Thymus (tissue), 11 donors: ENCODE measurements around the gene ABLIM1. TPM values are rescaled to one million over a fixed set of nuclear protein-coding genes. Genes with fewer than 3 reads are reported as not detected.

Source experiments
- DNase-seq, 9 donors: peaks; one replicate each; pipeline ENCODE4 v3.0.0-alpha.2; 2013; ENCODE audit warnings: low spot score in 9 of 9, low read depth in 6 of 9, missing footprints in 1 of 9
- H3K27ac ChIP-seq, 2 donors: one replicate each; pipeline ENCODE4 v1.5.1; 2013; ENCODE audit warnings: control low read depth in 1 of 2, low read depth in 1 of 2, low read length in 1 of 2, mild to moderate bottlenecking in 1 of 2, moderate library complexity in 1 of 2
- H3K27me3 ChIP-seq, 2 donors: one replicate each; pipeline ENCODE4 v1.5.1; 2013; ENCODE audit warnings: low read length in 1 of 2; ENCODE audit not compliant: control insufficient read depth in 2 of 2, insufficient read depth in 1 of 2
- H3K36me3 ChIP-seq, 2 donors: one replicate each; pipeline ENCODE4 v1.5.1; 2013; ENCODE audit warnings: low read length in 1 of 2, mild to moderate bottlenecking in 1 of 2, moderate library complexity in 1 of 2; ENCODE audit not compliant: control insufficient read depth in 2 of 2, insufficient read depth in 2 of 2
- H3K4me1 ChIP-seq, 2 donors: one replicate each; pipeline ENCODE4 v1.5.1; 2013; ENCODE audit warnings: low read length in 2 of 2; ENCODE audit not compliant: control insufficient read depth in 2 of 2, insufficient read depth in 2 of 2
- H3K4me3 ChIP-seq, 2 donors: one replicate each; pipeline ENCODE4 v1.5.1; 2013; ENCODE audit warnings: low read length in 2 of 2, control low read depth in 1 of 2, mild to moderate bottlenecking in 1 of 2
- H3K9me3 ChIP-seq, 2 donors: one replicate each; pipeline ENCODE4 v1.5.1; 2013; ENCODE audit warnings: low read length in 1 of 2, mild to moderate bottlenecking in 1 of 2; ENCODE audit not compliant: control insufficient read depth in 2 of 2, insufficient read depth in 1 of 2
- WGBS: extraction: QIAGEN DNeasy Blood & Tissue Kit; methylation state at CpG from one replicate; pipeline ENCODE4 v1.1.7; 2013; 5-methylcytosine and 5-hydroxymethylcytosine counted together
- polyA plus RNA-seq: library from polyadenylated mRNA; stranded (reverse); fragments of 200-250 nt; gene quantifications from one replicate; pipeline ENCODE4 v1.2.3, GENCODE V29; 2013
- total RNA-seq: library from RNA; stranded (reverse); fragments of 120-200 nt; gene quantifications from one replicate; pipeline ENCODE4 v1.2.4, GENCODE V29; 2013
- donor health status: healthy.

Gene ABLIM1
- total and polyA plus RNA-seq, 2 donors, result 43.3 to 49.1 TPM

DNA sequence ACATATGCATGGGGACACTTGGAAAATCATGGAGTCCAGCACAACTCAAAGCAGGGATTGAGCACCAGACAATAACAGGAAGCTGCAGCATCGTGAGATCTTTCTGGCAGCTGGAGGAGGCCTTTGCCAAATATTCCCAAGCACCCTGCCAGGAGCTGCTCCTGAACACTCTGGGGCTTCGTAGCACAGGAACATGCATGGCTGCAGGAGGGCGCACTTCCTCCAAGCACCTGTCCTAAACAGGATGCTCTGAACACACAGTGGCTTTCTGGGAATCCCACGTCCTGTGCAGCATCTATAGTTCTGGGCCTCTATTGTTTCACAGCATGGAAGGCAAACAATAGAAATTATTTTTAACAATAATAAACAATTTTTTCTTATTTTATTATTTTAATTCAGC, 4.1 kb downstream of the ABLIM1 start:
- no peak overlapping the region for H3K4me3 ChIP-seq
- WGBS, result 75% methylated on average over 4 of the region's 4 CpGs
- H3K36me3 ChIP-seq, result no peaks in the 10 kb centered on the region
- no peaks in the 10 kb centered on the region for H3K9me3 ChIP-seq
- H3K27ac ChIP-seq, result no peak overlapping the region
- DNase-seq, result peak in 1 of 9 donors; percentile 18
- no peaks in the 10 kb centered on the region for H3K27me3 ChIP-seq
- H3K4me1 ChIP-seq, result no peaks in the 10 kb centered on the region

DNA sequence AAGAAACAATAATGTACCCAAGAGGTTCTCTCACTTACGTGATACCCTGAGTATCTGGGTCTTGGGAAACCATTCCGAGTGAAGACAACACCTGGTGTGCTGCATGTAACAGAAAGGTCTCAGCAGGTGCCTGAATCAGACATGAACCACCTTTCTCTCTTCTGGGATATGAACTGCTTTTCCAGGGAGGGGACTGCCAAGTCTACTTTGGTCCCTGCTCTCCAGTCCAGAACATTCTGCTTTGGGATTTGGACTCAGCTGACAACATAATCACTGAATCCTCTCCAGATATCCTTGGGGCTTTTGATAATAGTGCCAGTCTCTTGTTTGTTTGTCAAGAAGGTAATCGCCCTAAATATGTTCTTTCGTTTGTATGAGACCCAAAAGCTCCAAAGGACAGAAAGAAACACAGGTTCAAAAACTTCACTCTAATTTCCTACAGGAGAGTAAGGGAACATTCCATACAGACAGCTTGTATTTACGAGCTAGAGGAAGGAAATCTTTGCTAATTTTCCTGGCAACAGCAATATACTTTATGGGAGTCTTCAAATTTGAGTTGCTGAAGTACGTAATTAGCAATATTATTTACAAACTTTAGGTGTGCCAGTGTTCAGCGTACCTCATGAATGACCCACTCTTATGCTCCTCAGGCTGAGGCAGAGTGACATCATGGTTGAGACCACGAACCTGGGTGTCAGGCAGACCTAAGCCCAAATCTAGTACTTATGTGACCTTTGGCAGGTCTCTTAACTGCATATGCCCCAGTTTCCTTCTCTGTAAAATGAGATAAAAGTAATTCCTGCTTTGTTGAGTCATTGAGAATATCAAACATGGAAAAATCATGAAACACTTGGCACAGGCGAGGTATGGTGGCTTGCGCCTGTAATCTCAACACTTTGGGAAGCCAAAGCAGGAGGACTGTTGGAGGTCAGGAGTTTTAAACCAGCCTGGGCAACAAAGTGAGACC, 5.4 kb downstream of the ABLIM1 start:
- Histone ChIP-seq H3K27me3 (no peaks in the 10 kb centered on the region), H3K4me3 (no peak overlapping the region), H3K27ac (peak overlapping the region in 1 of 2 donors; percentile 22), H3K36me3 (no peaks in the 10 kb centered on the region), H3K4me1 (no peaks in the 10 kb centered on the region), H3K9me3 (no peaks in the 10 kb centered on the region)
- WGBS, result 96% methylated on average over 10 of the region's 10 CpGs
- DNase-seq, result no peak

DNA sequence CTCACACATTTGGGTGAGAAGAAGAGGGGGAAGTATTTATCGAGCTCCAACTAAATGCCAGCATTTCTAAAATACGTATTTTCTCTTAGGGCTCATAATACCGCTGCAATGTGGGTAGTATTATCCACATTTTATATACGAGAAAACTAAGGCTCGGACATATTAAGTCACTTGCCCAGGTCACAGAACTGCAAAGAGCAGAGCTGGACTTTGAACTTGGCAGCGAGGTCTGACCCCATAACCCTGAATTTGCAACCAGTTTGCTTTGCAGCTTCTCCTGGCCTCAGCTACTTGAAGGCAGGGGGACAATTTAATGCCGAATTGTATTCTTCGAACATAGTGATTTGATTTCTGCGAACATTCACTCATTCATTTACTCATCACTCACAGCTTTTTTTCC, 7.2 kb downstream of the ABLIM1 start:
- Histone ChIP-seq H3K4me3 (no peak overlapping the region), H3K27ac (no peak overlapping the region), H3K4me1 (no peaks in the 10 kb centered on the region), H3K27me3 (no peaks in the 10 kb centered on the region), H3K36me3 (no peaks in the 10 kb centered on the region), H3K9me3 (no peaks in the 10 kb centered on the region)
- DNase-seq, result no peak
- WGBS, result 92% methylated on average over 9 of the region's 9 CpGs

DNA sequence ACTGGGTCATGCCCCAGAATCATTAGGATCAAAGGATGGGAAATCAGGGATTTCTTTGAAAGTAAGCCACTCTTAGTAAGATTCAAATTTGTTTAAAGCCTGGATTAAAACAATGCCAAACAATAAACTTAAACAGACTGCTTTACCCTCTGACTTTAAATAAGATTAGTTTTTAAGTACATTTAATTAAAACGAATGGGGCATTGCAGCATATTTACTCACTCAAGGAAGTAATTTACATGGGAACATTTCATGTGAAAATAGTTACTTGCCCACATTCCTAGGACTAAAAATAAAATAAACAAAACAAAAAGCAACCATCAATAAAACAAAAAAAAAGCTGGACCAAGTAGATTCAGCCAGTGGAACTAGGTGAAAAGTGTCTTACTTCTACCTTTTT, 7.8 kb downstream of the ABLIM1 start:
- H3K9me3 ChIP-seq, result no peaks in the 10 kb centered on the region
- no peaks in the 10 kb centered on the region for H3K36me3 ChIP-seq
- H3K27me3 ChIP-seq, result no peaks in the 10 kb centered on the region
- no peak overlapping the region for H3K27ac ChIP-seq
- H3K4me1 ChIP-seq, result no peaks in the 10 kb centered on the region
- H3K4me3 ChIP-seq, result no peak overlapping the region
- no peak for DNase-seq
- 89% methylated on average over 1 of the region's 1 CpG for WGBS

DNA sequence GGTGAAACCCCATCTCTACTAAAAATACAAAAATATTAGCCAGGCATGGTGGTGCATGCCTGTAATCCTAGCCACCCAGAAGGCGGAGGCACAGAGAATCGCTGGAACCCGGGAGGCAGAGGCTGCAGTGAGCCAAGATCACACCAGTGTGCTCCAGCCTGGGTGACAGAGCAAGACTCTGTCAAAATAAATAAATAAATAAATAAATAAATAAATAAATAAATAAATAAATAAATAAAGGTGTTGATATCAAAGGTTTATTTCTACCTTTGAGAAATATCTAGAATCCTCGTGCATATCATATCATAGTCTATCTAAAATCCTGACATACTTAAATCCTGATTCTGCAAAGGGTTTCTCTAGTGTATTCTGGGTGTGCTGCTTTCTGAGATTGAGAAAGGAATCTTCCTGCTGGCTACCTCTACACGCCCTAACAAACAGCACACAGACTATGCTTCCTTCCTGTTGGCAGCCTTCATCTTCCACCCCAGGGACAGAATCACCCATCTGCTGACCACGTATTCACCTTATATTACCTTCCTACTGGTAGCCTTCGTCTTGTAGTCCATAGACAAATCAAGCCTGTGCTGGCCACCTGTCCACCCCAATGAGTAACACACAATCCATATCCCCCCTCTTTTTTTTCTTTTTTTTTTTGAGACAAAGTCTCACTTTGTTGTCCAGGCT, 8.7 kb downstream of the ABLIM1 start:
- Histone ChIP-seq H3K9me3 (no peaks in the 10 kb centered on the region), H3K36me3 (no peaks in the 10 kb centered on the region), H3K27ac (no peak overlapping the region), H3K27me3 (no peaks in the 10 kb centered on the region), H3K4me1 (no peaks in the 10 kb centered on the region), H3K4me3 (no peak overlapping the region)
- 91% methylated on average over 7 of the region's 7 CpGs for WGBS
- DNase-seq, result no peak

DNA sequence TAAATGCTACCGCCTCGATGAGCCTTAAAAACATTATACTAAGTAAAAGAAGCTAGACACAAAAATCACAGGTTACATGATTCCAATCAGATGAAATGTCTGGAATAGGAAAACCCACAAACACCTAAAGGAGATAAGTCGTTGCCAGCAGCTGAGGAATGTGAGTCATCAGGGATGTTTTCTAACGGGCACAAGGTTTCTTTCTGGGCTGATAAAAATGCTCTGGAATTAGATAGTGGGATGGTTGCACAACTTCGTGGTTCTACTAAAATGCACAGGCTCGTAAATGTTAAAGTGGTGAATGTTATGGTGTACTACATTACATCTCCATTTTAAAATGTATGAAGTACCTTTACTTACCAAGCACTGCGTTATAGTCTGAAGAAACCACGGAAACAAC, 9.7 kb downstream of the ABLIM1 start:
- no peak for DNase-seq
- H3K27ac ChIP-seq, result no peak overlapping the region
- H3K4me3 ChIP-seq, result no peak overlapping the region
- no peaks in the 10 kb centered on the region for H3K27me3 ChIP-seq
- no peaks in the 10 kb centered on the region for H3K4me1 ChIP-seq
- 91% methylated on average over 8 of the region's 8 CpGs for WGBS
- no peaks in the 10 kb centered on the region for H3K36me3 ChIP-seq
- H3K9me3 ChIP-seq, result no peaks in the 10 kb centered on the region

DNA sequence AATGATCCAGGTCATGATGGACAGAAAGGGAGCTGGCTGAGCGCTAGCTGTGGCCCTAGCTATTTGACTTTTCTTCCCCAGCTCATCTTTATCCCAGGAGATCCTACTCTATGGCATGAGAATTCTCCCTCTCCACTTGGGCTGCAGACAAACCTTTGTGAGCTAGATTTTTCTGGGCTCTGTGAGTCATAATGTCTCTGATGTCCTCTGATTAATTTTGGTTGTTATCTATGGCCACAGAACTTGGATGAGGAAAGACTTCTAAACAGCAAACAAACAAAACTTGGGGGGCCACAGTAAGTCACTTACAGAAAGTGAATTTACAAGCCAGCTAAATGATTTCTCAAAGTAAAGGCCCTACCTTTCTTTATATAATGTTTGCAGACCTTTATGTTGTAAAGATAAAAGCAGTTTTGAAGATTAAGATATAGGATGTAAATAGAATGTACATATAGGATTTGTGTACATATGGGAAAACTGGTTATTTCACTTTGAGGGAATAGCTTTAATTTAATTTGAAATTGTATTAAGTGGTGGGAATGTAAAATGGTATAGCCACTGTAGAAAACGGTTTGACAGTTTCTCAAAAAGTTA, 10.4 kb downstream of the ABLIM1 start:
- no peak overlapping the region for H3K27ac ChIP-seq
- WGBS, result 73% methylated on average over 2 of the region's 2 CpGs
- H3K4me3 ChIP-seq, result no peak overlapping the region

DNA sequence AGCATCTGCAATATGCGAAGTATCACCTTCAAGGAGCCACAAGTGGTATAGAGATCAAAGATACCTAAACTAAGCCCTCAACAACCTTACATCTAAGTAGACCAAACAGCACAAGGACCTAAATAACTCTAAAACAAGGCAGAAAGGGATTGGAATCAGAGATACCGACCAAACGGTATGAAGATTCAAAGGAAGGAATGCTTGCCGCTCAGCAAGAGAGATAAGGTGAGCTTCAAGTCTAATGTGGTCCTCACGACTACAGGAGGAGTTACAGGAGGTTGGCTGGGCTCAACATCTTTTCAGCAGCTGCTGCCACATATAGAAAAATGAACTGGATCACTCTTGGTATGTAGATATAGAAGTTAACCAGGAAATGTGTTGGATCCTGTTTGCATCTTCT, 11.6 kb downstream of the ABLIM1 start:
- WGBS, result 96% methylated on average over 5 of the region's 5 CpGs
- Histone ChIP-seq H3K4me3 (no peak overlapping the region), H3K36me3 (no peaks in the 10 kb centered on the region), H3K4me1 (no peaks in the 10 kb centered on the region), H3K9me3 (no peaks in the 10 kb centered on the region), H3K27ac (no peak overlapping the region), H3K27me3 (no peaks in the 10 kb centered on the region)
- no peak for DNase-seq

More for the DNA sequence above, 10.4 kb downstream of the ABLIM1 start:
- H3K4me1 ChIP-seq, result no peaks in the 10 kb centered on the region
- H3K9me3 ChIP-seq, result no peaks in the 10 kb centered on the region
- H3K27me3 ChIP-seq, result no peaks in the 10 kb centered on the region
- no peaks in the 10 kb centered on the region for H3K36me3 ChIP-seq
- no peak for DNase-seq

DNA sequence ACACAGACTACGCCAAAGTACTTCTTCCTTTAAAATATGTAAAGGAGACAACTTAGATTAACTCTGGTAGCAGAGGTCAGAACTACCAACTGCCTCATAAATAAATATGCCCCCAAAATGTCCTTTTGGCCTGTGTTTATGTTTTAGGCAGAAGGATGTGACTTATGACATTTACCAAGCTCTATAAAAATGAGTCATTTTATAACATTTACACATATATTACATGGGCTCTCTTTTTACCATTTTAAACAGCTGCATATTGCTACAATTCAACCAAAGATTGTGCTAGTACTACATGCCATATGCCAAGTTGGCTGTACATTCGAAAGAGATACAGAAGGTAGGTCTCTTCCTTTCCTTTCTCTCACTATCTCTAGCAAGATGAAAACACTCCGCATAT, 12.4 kb downstream of the ABLIM1 start:
- H3K4me1 ChIP-seq, result no peaks in the 10 kb centered on the region
- H3K27ac ChIP-seq, result no peak overlapping the region
- no peak for DNase-seq
- no peaks in the 10 kb centered on the region for H3K9me3 ChIP-seq
- no peaks in the 10 kb centered on the region for H3K36me3 ChIP-seq
- H3K4me3 ChIP-seq, result no peak overlapping the region
- no peaks in the 10 kb centered on the region for H3K27me3 ChIP-seq
- 98% methylated on average over 3 of the region's 3 CpGs for WGBS
